ENCODE measurements around the gene FAM174C. TPM values are rescaled to one million over a fixed set of nuclear protein-coding genes. Genes with fewer than 3 reads are reported as not detected.

FAM174C gene
- total RNA-seq, 1 experiment from 2014 or later = 64.4 TPM

DNA sequence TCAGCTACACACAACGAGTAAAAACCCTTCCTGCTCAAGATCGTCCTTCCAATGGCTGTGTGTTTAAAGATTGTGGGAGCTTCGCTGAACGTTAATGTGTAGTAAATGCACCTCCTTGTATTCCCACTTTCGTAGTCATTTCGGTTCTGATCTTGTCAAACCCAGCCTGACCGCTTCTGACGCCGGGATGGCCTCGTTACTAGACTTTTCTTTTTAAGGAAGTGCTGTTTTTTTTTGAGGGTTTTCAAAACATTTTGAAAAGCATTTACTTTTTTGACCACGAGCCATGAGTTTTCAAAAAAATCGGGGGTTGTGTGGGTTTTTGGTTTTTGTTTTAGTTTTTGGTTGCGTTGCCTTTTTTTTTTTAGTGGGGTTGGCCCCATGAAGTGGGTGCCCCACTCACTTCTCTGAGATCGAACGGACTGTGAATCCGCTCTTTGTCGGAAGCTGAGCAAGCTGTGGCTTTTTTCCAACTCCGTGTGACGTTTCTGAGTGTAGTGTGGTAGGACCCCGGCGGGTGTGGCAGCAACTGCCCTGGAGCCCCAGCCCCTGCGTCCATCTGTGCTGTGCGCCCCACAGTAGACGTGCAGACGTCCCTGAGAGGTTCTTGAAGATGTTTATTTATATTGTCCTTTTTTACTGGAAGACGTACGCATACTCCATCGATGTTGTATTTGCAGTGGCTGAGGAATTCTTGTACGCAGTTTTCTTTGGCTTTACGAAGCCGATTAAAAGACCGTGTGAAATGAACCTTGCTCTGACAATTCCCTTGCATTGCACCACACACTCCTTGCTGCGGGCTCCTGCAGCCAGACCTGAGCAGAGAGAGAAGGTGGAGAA lies 2.7 kb upstream of the FAM174C start:
- no peak for DNase-seq (ENCODE audit: low read depth)

DNA sequence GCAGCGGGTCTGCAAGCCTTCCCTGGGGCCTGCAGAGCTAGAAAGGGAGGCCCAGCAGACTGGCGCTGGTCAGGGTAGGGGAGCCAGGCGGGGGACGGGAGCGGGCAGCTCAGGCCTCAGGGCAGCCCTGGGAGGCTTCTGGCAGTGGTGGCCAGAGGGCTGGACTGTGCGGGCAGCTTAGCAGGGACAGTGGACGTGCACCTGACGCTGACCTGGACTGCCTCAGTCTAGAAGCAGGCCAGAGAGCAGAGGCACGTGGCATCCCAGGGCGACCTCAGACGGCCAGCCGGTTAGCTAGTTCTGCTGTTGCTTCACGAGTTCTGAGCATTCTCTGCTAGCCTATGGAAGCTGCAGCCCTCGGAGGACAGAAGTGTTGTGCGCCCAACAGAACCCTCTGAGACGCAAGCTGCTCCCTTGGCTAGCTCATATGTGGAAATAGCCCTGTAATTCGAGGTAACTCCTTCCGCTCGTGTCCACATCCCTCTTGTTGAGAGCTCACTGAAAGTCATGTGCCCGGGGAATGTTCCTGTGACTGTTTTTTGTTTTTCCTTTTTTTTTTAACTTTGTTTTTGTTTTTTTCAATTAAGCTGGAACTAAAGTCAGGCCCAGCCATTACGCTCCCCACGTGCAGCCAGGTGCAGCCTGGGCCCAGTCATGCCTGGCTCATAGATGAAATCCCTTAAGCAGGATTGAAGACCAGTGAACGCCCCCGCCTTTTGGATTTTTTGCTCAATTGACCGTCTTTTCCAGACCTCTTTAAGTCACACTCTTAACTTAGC lies 1.9 kb upstream of the FAM174C start:
- DNase-seq (ENCODE audit: low read depth) = no peak

- no peak for DNase-seq (ENCODE audit: low read depth)
Observed at GRCh38 chr19:1274081-1274851, 1.1 kb upstream of the FAM174C start.

DNA sequence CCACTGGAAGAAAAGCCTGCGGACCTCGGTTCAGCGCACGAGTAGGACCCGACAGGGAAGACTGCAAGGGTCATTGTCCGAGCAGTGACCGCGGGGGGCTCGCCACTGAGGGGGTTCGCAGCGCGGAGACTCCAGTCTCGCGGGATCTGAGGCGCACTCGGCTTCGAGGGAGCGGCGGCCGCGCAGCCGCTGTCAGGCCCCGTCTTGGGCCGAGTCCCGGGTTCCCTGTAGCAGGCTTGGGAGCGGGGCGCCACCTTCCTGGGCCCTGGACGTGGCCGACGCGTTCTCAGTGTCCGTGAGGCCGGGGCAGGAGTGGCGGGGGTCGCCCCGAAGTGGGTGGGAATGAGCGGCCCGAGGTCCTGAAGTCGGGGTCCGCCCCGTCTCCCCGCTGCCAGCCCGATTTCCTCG lies 474 bp upstream of the FAM174C start:
- no peak for DNase-seq (ENCODE audit: low read depth)

- DNase-seq (ENCODE audit: low read depth) = no peak
Observed at GRCh38 chr19:1275976-1276627, 772 bp downstream of the FAM174C start.

- no peak for DNase-seq (ENCODE audit: low read depth)
Observed at GRCh38 chr19:1276628-1277022, 1.3 kb downstream of the FAM174C start.

- no peak for DNase-seq (ENCODE audit: low read depth)
Observed at GRCh38 chr19:1277061-1277460, 1.7 kb downstream of the FAM174C start.

GRCh38 chr19:1278074-1278473 lies 2.7 kb downstream of the FAM174C start:
- no peak for DNase-seq (ENCODE audit: low read depth)

DNA sequence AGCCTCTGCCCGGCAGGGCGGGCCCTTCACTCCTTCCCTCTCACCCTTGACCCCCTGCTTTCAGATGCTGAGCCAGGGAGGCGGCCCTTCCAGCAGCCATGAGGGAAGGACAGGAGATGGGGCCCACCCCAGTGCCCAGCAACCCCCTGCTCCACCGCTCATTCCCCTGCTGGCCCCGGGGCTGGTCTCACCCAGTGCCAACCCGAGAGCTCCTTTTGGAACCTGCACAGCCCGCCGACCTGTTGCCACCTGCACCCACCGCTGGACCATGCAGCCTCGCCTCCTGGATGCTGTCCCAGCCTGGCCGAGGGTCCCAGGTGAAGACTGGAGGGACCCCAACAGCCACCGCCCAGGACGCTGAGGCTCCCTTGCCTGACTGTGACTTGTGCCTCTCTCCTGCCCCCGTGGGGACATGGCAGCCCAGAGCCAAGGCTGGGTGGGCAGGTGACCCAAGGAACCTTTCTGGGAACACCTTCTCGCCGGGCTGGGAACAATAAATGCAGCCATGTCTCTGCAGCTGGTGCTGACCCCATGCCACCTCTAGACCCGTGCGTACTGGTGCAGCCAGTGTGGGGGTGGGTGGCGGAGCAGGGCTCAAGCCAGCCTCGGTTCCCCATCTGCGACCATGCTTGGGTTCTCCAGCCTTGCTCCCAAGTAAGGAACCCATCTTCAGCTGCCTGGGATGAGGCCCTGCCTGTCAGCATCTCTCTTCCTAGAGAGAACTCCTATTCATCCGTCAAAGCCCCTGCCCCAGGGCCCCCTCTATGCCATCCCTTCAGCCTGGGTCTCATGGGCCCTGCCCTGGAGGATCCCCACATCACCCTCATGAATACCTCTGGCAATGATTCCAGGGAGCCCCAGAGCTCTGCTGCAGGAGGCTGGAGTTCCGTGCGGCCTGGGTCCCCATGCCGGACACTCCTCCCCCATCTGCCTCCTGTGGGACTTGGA lies 3.7 kb downstream of the FAM174C start:
- no peak for DNase-seq (ENCODE audit: low read depth)

GRCh38 chr19:1279782-1280341 lies 4.5 kb downstream of the FAM174C start:
- peak; percentile 72 for DNase-seq (ENCODE audit: low read depth)

DNA sequence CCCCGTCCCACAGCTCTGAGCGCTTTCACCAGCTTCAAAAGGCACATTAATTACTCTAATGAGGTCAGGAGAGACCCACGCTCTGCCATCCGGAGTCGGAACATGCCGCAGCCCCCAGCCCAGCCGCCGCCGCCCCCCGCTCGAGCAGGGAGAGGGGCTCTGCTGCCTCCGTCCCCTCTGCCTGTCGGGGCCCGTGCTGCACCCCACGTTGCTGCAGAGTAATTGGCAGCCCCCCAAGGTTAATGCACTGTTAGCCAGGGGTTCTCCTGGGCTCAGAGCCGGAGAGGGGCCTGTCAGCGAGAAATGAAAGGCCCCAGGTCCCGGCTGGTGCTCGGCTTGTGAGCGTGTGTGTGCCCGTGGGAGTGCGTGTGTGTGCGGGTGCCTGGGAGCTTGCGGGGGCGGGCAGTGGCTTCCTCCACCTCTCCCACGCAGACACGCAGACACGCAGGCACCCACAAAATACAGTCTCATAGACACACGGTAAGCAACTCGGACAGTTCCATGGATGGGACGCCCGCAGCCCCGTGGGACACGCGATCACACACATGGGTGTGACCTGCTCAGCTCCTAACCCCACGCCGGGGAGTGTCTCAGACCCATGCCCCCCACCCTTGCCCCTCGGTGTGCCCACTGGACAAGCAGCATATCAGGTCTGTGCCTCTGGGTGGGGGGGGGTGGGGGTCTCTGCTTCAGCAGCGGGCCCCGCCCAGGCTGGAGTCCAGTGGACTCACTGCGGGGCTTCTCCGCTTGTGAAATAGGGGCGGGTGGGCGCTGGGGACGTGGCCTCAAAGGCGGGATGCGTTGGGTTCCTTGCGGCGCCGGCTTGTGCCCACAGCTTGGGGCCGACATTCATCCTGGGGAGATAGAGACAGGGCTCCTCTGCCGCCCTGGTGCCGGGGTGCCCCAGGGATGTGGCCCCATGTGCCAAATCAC lies 5.6 kb downstream of the FAM174C start:
- no peak for DNase-seq (ENCODE audit: low read depth)

- no peak for DNase-seq (ENCODE audit: low read depth)
Observed at GRCh38 chr19:1281569-1282287, 6.4 kb downstream of the FAM174C start.

GRCh38 chr19:1282588-1283206 lies 7.4 kb downstream of the FAM174C start:
- DNase-seq (ENCODE audit: low read depth) = no peak

GRCh38 chr19:1283207-1283916 lies 8.0 kb downstream of the FAM174C start:
- no peak for DNase-seq (ENCODE audit: low read depth)

DNA sequence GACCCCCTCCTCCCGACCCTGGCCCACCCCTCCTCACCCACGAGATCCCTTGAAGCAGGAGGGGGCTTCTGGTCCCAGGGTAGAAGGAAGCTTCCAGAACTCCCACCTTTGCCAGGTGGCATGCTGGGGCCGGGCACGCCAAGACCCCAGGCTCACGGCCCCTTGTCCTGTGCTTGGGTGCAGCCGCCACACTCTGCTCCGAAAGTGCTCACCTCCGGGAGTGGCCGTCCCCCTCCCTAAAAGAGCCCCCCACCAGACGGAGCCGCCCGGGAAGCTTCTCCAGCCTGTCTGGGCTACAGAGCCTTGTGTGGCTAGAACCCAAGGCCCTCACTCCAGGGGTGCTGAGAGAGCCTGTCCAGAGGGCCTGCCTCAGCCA lies 8.6 kb downstream of the FAM174C start:
- DNase-seq (ENCODE audit: low read depth) = no peak

DNA sequence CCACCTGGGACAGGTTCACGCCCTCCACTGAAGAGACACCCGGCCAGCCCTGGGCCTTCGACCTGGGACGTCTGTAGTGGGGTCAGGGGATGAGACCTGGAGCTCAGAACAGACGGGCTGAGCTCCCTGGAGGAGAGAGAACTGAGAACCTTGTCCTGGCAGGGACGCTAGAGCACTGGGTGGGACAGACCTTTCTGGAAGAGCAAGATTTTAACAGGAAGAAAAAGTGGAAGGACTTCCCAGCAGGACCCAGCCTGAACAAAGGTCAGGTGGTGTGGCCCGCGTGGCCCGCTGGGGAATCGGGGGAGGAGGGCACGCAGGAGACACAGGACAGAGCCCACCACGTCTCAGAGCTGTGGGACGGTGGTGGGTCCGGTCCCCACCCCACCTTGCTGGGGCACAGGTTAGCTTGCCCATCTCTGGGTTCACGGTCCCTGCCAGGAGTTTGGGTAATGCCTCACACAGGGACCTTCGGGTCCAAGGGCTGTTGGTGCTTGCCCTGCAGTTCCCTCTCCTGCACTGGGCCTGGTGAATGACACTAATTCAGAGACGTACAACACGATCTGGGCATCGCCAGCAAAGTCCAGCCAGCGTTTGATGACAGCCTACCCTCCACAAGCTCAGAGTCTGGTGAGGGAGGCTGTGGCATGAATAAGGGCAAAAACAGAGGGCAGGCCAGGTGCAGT lies 9.1 kb downstream of the FAM174C start:
- no peak for DNase-seq (ENCODE audit: low read depth)
